GM23338 (cell line): ENCODE results near the gene LRBA.

Source experiments
- CREB1 ChIP-seq: fragments of 250-450 bp; sonication (Bioruptor Pico); IDR thresholded peaks from 2 replicates; pipeline ENCODE4 v1.5.0; 2020; ENCODE audit warnings: low read depth, mild to moderate bottlenecking, moderate library complexity
- CTCF ChIP-seq, 2 experiments: fragments of 200-600 bp in 1 of 2; sonication (generic) in 1 of 2; conservative IDR thresholded peaks; 2 replicates each; pipeline versions ENCODE4 v1.5.1 to v1.6.1; 2016 to 2017; ENCODE audit warnings: antibody characterized with exemption in 2 of 2, low read depth in 2 of 2, mild to moderate bottlenecking in 2 of 2, moderate library complexity in 1 of 2
- EZH2 ChIP-seq: fragments of 200-600 bp; sonication (generic); IDR thresholded peaks from one replicate; pipeline ENCODE4 v1.8.0; 2017; ENCODE audit warnings: antibody characterized with exemption, mild to moderate bottlenecking, low read depth; ENCODE audit not compliant: unreplicated experiment
- EZH2phosphoT487 ChIP-seq: fragments of 200-600 bp; sonication (generic); IDR thresholded peaks from one replicate; pipeline ENCODE4 v1.8.1; 2018; ENCODE audit warnings: antibody characterized with exemption; ENCODE audit not compliant: unreplicated experiment
- POLR2AphosphoS5 ChIP-seq: IDR thresholded peaks from 2 replicates; pipeline ENCODE4 v1.6.1; 2016; ENCODE audit warnings: antibody characterized with exemption, low read depth
- STAT1 ChIP-seq: IDR thresholded peaks from one replicate; pipeline ENCODE4 v1.6.1; 2016; ENCODE audit warnings: antibody characterized with exemption; ENCODE audit not compliant: unreplicated experiment
- ZNF114 ChIP-seq: fragments of 250-450 bp; sonication (Bioruptor Pico); IDR thresholded peaks from 2 replicates; pipeline ENCODE4 v1.5.0; 2020; ENCODE audit warnings: mild to moderate bottlenecking, moderate library complexity

GRCh38 chr4:150540536-150540935, 474.5 kb downstream of the LRBA start:
- no peak for TF ChIP-seq CTCF (conservative IDR thresholded peaks at IDR 0.05; ENCODE audit: low read depth in 2 of 2)
- no peak for TF ChIP-seq STAT1
- no peak for TF ChIP-seq EZH2phosphoT487
- TF ChIP-seq POLR2AphosphoS5 = no peak
- no peak for TF ChIP-seq EZH2
- TF ChIP-seq CREB1 (CRISPR knock-in tag) = no peak
- no peak for TF ChIP-seq ZNF114 (CRISPR knock-in tag)
